T-helper 2 cell treated with Interferon-gamma antibody and Interleukin-4, amounts not matched to agents 5 μg/mL and 100 μg/mL, for 36 hours (primary cell): ENCODE data around the gene MGRN1.

Source experiments
- DNase-seq: peaks from one replicate; pipeline ENCODE4 v3.0.0; 2021; ENCODE audit warnings: low spot score
- H3K27ac Mint-ChIP-seq: one replicate; pipeline ENCODE4 v1.8.0; 2021; ENCODE audit warnings: mild to moderate bottlenecking, mixed read lengths
- H3K27me3 Mint-ChIP-seq: one replicate; pipeline ENCODE4 v1.8.0; 2021; ENCODE audit warnings: low read depth, mixed read lengths
- H3K36me3 Mint-ChIP-seq: one replicate; pipeline ENCODE4 v1.8.0; 2021; ENCODE audit warnings: low read depth, mixed read lengths
- H3K4me1 Mint-ChIP-seq: one replicate; pipeline ENCODE4 v1.8.0; 2021; ENCODE audit warnings: low read depth, mixed read lengths
- H3K4me3 Mint-ChIP-seq: one replicate; pipeline ENCODE4 v1.8.0; 2022; ENCODE audit warnings: mild to moderate bottlenecking, moderate library complexity, mixed read lengths
- H3K9me3 Mint-ChIP-seq: one replicate; pipeline ENCODE4 v1.8.0; 2021; ENCODE audit warnings: mixed read lengths

Gene MGRN1

DNA sequence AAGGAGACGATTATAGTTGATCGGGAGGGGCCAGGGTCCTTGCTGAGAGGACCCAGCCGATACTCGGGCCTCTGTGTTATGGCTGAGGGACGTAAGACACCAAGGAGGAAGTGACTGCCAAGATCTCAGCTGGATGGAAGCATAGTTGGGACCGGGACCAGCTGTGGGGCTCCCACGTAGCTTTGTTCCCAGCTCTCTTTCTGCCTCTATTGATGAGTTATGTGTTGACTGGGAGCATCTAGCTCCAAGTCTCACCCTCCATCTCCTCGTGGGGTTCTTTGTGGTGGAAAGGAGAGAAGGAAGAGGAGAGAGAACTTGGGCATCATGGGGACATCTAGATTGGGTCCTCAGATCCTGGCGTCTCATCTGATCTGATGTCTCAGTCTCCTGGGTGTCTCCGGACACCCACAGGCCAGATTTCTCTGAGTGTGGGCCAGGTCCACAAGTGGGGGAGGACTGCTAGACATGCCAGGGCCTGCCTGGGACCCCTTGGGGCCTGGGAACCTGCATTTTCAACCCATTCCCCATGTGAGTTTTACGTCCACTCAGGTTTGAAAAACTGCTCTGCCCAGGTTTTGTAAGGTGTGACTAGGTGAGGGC, 1.0 kb downstream of the MGRN1 start:
- no peaks in the 10 kb centered on the region for H3K27me3 Mint-ChIP-seq
- H3K36me3 Mint-ChIP-seq: peaks cover 18% of the 10 kb centered on the region
- no peak for DNase-seq
- peak overlapping the region; percentile 98 for H3K4me3 Mint-ChIP-seq
- H3K9me3 Mint-ChIP-seq: no peaks in the 10 kb centered on the region
- H3K4me1 Mint-ChIP-seq: peaks cover 30% of the 10 kb centered on the region
- peak overlapping the region; percentile 96 for H3K27ac Mint-ChIP-seq

DNA sequence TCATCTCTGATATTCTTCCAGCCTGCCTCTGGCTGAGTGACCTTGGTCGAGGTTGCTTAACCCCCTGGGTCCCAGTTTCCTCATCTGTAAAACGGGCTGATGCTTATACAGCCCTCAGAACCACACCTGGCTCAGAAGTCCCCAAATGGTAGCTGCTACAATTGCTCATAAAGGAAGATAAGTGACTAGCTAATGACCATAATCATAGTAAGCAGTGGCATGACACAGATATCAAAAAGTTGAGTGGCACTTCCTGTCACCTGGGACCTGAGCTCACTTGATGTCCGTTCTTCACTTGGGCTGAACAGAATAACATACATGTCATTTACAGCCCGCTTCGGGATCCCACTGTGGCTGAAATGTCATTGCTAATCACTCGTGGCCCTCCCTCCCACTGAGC, 1.8 kb downstream of the MGRN1 start:
- Mint-ChIP-seq H3K27me3 (no peaks in the 10 kb centered on the region), H3K36me3 (peaks cover 24% of the 10 kb centered on the region), H3K9me3 (peaks cover 7% of the 10 kb centered on the region), H3K27ac (peak overlapping the region; percentile 96), H3K4me3 (peak overlapping the region; percentile 98), H3K4me1 (peaks cover 30% of the 10 kb centered on the region)
- DNase-seq: no peak

DNA sequence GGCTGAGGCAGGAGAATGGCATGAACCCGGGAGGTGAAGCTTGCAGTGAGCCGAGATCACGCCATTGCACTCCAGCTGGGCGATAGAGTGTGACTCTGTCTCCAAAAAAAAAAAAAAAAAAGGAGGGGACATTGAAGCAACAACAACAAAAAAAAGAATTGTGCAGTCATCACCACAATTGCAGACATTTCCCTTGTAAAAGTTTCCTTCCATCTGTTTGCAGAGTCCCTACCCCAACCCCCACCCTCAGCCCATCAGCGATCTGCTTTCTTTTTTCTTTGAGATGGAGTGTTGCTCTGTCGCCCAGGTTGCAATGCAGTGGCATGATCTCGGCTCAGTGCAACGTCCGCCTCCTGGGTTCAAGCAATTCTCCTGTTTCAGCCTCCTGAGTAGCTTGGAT, 3.7 kb downstream of the MGRN1 start:
- Mint-ChIP-seq H3K4me1 (peaks cover 30% of the 10 kb centered on the region), H3K36me3 (peaks cover 31% of the 10 kb centered on the region), H3K9me3 (peaks cover 9% of the 10 kb centered on the region), H3K4me3 (no peak overlapping the region), H3K27ac (no peak overlapping the region), H3K27me3 (no peaks in the 10 kb centered on the region)
- no peak for DNase-seq

DNA sequence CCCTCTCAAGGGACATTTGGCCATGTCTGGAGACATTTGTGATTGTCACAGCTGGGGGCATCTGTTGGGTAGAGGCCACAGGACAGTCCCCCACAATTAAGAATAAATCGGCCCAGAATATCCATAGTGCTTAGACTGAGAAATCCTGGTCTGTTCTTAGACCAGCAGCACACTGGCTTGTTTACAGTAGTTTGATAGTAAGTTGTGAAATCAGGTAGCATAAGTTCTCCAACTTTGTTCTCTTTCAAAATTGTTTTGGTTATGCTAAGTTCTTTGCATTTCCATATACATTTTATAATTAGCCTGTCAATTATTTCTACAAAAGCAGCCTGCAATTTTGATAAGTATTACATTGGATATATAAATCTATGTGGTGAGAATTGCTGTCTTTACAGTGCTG, 6.8 kb downstream of the MGRN1 start:
- Mint-ChIP-seq H3K4me3 (no peak overlapping the region), H3K4me1 (peaks cover 10% of the 10 kb centered on the region), H3K9me3 (peaks cover 9% of the 10 kb centered on the region), H3K36me3 (peaks cover 31% of the 10 kb centered on the region), H3K27ac (no peak overlapping the region), H3K27me3 (no peaks in the 10 kb centered on the region)
- DNase-seq: no peak

DNA sequence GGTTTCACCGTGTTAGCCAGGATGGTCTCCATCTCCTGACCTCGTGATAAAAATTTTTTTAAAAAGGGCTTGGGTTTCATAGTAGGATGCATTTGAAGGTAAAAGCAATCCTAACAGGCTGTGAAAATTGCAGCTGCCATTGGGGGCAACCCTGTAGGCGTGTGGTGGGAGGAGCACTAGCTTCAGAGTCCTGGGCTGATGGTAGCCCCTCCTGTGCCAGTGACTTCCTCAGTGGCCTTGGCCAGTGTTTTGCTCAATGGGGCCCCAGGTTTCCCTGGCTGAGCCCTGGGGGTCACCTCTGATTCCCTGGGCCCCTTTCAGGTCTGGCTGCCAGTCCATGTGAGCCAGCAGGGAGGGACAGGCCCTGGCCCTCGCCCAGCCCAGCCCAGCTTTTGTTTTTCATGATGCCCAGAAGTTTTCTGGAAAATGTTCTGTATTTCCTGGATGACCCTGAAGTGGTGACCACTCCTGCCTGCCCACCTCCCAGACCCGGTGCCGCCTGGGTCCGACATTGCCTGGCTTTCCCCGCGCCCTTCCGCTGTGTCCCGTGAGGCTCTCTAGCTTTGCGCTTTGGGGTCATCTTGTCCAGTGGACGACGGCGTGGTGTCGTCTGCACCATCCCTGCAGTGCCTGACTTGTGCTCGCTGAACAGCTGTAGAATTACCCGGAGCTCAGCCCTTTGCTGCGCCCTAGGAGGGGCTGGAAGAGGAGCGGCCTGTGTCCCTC, 9.4 kb downstream of the MGRN1 start:
- Mint-ChIP-seq H3K27ac (no peak overlapping the region), H3K4me3 (no peak overlapping the region), H3K27me3 (no peaks in the 10 kb centered on the region), H3K4me1 (no peaks in the 10 kb centered on the region), H3K36me3 (peaks cover 23% of the 10 kb centered on the region), H3K9me3 (peaks cover 9% of the 10 kb centered on the region)
- no peak for DNase-seq

DNA sequence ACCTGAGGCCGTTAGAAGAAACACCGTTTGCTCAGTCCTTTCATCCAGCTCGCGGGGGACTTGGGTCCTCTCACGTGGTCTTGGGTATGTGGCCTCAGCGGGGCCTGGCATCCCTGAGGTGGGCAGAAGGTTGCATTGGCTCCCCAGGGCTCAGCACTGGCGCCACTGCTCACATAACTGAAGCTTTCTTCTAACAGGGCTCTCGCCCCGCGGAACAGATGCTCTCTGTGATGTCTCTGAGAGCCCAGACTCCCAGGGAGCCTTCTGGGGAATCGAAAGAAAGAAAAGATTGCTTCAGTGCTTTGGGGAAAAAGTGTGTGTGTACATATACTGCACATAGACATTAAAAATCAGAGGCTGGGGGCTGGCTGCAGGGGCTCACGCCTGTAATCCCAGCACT, 10.1 kb downstream of the MGRN1 start:
- Mint-ChIP-seq H3K27me3 (no peaks in the 10 kb centered on the region), H3K4me1 (no peaks in the 10 kb centered on the region), H3K27ac (no peak overlapping the region), H3K9me3 (peaks cover 9% of the 10 kb centered on the region), H3K4me3 (no peak overlapping the region), H3K36me3 (peaks cover 19% of the 10 kb centered on the region)
- DNase-seq: no peak

DNA sequence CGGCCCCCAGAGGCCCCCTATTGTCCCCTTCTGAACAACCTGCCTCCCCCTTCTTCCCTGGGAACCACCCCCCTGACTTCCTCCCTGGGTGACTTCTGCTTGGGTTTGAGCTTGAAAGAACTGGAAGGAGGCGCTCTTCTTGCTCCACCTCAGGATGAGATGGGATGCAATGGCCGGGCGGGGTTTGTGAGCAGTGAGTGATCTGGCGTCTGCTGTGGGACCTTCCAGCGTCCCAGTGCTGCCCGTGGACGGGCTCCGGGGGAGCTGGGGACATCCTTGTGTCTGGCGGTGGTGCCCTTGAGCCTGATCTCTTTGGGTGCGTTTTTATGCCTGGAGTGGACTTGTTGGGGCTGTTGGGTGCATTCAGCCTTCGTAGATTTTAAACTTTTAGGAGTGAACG, 11.6 kb downstream of the MGRN1 start:
- H3K4me3 Mint-ChIP-seq: no peak overlapping the region
- no peak for DNase-seq
- no peak overlapping the region for H3K27ac Mint-ChIP-seq
- H3K4me1 Mint-ChIP-seq: peaks cover 3% of the 10 kb centered on the region
- H3K36me3 Mint-ChIP-seq: peaks cover 15% of the 10 kb centered on the region
- H3K9me3 Mint-ChIP-seq: peaks cover 5% of the 10 kb centered on the region
- H3K27me3 Mint-ChIP-seq: no peaks in the 10 kb centered on the region

DNA sequence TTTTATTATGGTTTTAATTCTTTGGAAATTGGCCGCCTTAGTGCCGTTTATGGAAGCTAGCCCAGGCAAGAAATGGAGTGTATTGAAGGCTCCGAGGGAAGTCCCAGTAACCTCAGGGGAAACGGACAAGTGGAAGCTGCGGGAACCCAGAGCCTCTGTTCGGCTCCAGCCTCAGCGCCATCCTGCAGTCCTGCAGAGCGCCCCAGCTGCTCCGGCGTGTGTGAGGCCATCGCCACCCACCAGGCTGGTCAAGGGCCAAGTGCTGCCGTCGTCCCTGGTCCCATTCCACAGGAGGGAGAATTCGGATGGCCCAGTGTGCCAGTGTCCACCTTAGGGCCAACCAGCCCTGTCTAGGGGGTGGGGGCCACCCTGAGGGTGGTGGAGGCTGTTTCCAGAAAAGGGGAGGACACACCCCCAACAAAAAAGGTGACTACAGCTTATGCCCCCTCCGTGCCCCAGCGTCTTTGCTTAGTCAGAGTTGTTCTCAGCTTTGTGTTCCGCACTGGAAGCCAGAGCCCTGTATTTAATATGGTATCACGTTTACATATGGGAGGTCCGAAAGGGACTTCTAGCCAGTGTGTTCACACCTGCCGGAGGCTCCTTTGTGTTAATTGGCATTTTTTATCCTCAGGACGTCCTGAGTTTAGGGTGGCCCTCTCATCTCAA, 13.0 kb downstream of the MGRN1 start:
- no peak for DNase-seq
- no peak overlapping the region for H3K4me3 Mint-ChIP-seq
- H3K36me3 Mint-ChIP-seq: peaks cover 7% of the 10 kb centered on the region
- H3K27ac Mint-ChIP-seq: no peak overlapping the region
- H3K27me3 Mint-ChIP-seq: no peaks in the 10 kb centered on the region
- H3K4me1 Mint-ChIP-seq: peaks cover 3% of the 10 kb centered on the region
- H3K9me3 Mint-ChIP-seq: no peaks in the 10 kb centered on the region

DNA sequence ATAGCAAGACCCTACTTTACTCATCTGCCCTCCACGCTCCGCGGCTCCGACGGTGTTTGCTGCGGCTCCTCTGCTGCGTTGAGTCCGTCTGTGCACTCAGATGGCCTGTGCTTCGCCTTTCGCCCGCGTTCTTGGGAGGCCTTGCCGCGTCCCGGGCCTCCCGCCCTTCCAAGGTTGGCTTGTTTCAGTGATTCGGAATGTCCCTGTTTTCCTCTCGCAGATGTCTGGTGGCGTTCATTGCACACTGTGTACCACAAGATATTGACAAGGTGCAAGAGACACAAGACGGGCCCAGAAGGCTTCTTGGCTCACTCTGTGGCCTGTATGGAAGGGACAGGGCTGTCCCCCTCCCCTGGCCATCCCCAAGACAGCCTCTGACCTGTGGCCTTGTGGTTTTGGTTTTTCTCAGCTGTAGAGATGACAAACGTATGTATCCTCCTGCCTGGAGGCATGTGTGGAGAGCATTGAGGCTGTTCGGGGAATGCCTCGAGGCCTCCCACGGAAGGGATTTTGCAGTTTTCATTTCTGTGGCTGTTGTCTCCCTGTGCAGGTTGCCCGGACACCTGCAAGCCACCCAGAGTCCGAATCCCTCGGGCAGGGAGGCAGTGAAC, 15.4 kb downstream of the MGRN1 start:
- H3K27ac Mint-ChIP-seq: no peak overlapping the region
- H3K9me3 Mint-ChIP-seq: no peaks in the 10 kb centered on the region

DNA sequence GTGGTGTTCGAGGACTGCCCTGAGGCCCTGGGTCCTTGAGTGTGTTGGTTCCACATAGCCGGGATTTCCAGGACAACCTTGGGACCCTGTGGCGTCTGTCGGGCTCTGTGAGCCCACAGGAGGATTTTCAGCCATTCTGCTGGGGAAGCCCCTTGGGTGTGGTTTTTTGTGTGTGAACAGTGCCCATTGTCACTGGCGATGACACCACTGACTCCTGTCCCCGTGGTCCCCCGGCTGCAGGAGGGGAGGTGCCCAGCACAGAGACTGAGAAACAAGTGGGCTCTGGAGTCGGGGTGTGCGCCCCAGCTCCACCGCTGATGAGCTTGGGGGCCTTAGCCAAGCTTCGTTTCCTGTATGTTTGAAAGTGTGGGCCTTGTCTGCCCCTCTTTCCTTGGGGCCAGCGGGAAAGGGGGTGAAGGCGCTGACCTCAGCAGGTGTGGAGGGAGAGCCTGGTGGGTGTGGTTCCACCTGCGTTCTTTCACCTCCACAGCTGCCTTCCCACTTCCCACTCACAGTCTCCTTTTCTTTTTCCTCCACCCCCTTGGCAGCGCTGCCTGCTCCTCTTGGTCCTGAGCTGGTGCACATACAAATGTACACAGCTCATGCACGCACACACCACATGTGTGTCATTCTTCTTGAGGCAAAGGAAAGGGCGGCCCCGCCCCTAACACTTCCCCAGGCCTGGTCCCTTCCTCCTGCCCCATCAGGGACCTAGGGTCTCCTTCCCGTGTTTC, 16.1 kb downstream of the MGRN1 start:
- DNase-seq: no peak
- peak overlapping the region; percentile 55 for H3K27ac Mint-ChIP-seq
- H3K9me3 Mint-ChIP-seq: no peaks in the 10 kb centered on the region
- H3K4me1 Mint-ChIP-seq: peaks cover 6% of the 10 kb centered on the region
- no peaks in the 10 kb centered on the region for H3K27me3 Mint-ChIP-seq
- H3K36me3 Mint-ChIP-seq: peaks cover 10% of the 10 kb centered on the region
- no peak overlapping the region for H3K4me3 Mint-ChIP-seq

More for the DNA sequence above, 15.4 kb downstream of the MGRN1 start:
- Mint-ChIP-seq H3K4me1 (peaks cover 3% of the 10 kb centered on the region), H3K36me3 (peaks cover 5% of the 10 kb centered on the region), H3K27me3 (no peaks in the 10 kb centered on the region), H3K4me3 (no peak overlapping the region)
- DNase-seq: no peak

DNA sequence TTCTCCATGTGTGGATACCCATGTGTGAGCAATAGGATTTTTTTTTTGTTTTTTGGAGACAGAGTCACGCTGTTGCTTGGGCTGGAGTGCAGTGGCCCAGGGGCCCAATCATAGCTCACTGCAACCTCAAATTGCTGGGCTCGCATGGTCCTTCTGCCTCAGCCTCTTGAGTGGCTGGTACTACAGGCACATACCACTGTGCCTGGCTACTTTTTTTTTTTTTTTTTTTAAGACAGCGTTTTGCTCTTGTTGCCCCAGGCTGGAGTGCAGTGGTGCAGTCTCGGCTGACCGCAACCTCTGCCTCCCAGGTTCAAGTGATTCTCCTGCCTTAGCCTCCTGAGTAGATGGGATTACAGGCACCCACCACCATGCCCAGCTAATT, 16.7 kb downstream of the MGRN1 start:
- H3K4me1 Mint-ChIP-seq: peaks cover 6% of the 10 kb centered on the region
- H3K27me3 Mint-ChIP-seq: no peaks in the 10 kb centered on the region
- H3K36me3 Mint-ChIP-seq: peaks cover 8% of the 10 kb centered on the region
- no peak overlapping the region for H3K4me3 Mint-ChIP-seq
- DNase-seq: no peak
- no peak overlapping the region for H3K27ac Mint-ChIP-seq
- H3K9me3 Mint-ChIP-seq: no peaks in the 10 kb centered on the region

DNA sequence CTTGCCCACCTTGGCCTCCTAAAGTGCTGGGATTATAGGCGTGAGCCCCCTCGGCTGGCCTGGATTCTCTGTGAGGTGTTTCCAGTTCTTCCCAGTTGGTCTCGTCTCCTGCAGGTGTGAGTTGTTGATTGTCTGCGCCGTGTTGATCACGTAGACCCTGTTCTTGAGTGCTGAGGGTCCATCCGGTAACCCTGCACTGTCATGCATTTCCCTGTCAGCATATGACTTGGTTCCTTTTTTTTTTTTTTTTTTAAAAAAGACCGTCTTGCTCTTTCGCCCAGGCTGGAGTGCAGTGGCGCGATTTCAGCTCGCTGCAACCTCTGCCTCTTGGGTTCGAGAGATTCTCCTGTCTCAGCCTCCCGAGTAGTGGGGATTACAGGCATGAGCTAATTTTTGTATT, 17.3 kb downstream of the MGRN1 start:
- H3K36me3 Mint-ChIP-seq: peaks cover 8% of the 10 kb centered on the region
- H3K4me1 Mint-ChIP-seq: peaks cover 6% of the 10 kb centered on the region
- DNase-seq: no peak
- no peak overlapping the region for H3K4me3 Mint-ChIP-seq
- H3K9me3 Mint-ChIP-seq: no peaks in the 10 kb centered on the region
- no peaks in the 10 kb centered on the region for H3K27me3 Mint-ChIP-seq
- no peak overlapping the region for H3K27ac Mint-ChIP-seq

DNA sequence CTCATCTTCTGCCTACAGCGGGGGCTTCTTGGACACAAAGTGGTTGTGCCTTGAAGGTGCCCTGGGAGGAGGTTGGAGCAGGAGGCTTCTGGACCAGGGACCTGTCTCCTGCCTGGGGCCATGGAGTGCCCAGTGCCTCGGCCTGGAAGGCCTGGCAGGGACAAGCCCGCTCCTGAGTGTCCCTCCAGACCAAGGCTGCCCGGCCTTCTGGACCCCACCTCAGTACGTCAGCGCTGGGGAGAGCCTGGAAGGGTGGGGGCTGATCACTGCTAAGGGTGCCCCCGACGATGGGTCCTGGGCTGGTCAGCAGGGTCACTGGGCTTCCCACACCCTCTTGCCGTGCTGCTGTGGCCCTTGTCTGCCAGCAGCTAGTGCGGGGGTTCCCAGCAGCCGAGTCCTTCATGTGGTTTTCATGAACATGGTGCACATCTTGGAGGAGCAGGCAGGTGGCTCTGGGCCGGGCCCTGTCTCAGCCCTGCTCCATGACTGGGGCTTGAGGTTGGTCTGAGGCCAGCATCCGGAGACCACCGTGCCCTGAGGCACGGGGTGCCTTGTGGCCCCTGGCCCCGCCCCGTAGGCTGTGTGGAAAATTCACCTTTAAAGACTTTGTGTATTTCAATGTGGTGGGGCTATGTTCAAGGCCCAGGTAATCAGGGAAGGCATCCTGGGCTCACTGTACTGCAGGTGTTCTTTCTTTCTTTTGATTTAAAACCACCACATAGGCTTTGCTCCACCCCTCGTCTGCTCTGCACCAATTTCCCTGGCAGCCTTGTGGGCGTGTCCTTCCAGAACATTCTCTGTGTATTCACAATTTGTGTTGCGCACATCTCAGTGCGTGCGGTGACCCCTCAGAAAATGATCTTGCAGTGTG, 22.4 kb downstream of the MGRN1 start:
- no peak overlapping the region for H3K27ac Mint-ChIP-seq
- no peak overlapping the region for H3K4me3 Mint-ChIP-seq
- no peak for DNase-seq
- peaks cover 20% of the 10 kb centered on the region for H3K4me1 Mint-ChIP-seq
- peaks cover 28% of the 10 kb centered on the region for H3K36me3 Mint-ChIP-seq
- H3K9me3 Mint-ChIP-seq: no peaks in the 10 kb centered on the region
- no peaks in the 10 kb centered on the region for H3K27me3 Mint-ChIP-seq
